ENCODE results near the gene MGST2. TPM values are rescaled to one million over a fixed set of nuclear protein-coding genes. Genes with fewer than 3 reads are reported as not detected.
A peak's percentile ranks its signal among the peaks of the same experiment; 100 is the strongest.
"Not testable (repeated sequence)": the region's sequence is repeated elsewhere in the genome, so short reads cannot be mapped to it uniquely, and the experiment has no call there.

MGST2 gene
- total RNA-seq, 6 experiments from 2014 or later = 5.0 to 11.4 (median 5.7) TPM

- not testable (repeated sequence) for H3K4me1 Mint-ChIP-seq (ENCODE audit: low read depth); H3K36me3 Mint-ChIP-seq (ENCODE audit: low read depth)
Measured at GRCh38 chr4:139698167-139698925, 32.7 kb downstream of the MGST2 start.

GRCh38 chr4:139700568-139700967 is 34.9 kb downstream of the MGST2 start:
- Mint-ChIP-seq H3K27ac (no peak overlapping the region), H3K27me3 (ENCODE audit: insufficient read depth) (peaks cover 5% of the 10 kb centered on the region; the same call in 1 of the 2 replicates), H3K36me3 (ENCODE audit: low read depth) (peaks cover 10% of the 10 kb centered on the region), H3K4me1 (ENCODE audit: low read depth) (no peaks in the 10 kb centered on the region), H3K4me3 (no peak overlapping the region), H3K9me3 (no peaks in the 10 kb centered on the region)
- TF ChIP-seq CTCF (IDR thresholded peaks at IDR 0.05) = no peak
- DNase-seq = no peak

More at GRCh38 chr4:139698167-139698925, 32.7 kb downstream of the MGST2 start:
- H3K27ac Mint-ChIP-seq; DNase-seq; H3K4me3 Mint-ChIP-seq; H3K27me3 Mint-ChIP-seq (ENCODE audit: insufficient read depth); H3K9me3 Mint-ChIP-seq: not testable (repeated sequence)
- TF ChIP-seq CTCF (IDR thresholded peaks at IDR 0.05) = peak; percentile 60

DNA sequence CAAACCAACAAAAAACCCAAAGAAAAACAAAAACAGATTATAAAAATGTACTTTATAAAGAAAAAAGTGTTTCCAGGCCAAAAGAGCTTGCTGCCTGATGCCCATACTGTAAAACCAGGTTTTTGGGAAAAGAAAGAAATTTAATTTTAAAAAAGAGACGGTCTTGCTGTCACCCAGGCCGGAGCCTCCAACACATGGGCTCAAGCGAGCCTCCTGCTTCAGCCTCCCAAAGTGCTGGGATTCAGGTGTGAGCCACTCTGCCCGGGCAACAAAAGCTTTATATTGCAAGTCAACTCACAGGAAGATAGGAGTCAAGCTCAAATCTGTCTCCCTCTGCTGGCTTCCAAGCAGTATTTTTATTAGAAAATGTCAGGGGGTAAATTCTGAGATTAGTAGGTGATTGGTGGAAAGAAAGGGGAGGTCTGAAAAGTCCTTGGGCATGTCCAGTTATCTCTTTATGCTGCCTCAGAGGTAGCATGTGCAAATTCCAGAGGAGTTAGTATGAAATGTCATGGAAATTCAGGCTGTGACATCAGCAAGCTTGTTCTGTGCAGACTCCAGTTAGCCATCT is 39.4 kb downstream of the MGST2 start:
- Mint-ChIP-seq H3K4me1 (ENCODE audit: low read depth) (no peaks in the 10 kb centered on the region; the same call in 1 of the 2 replicates), H3K9me3 (peaks cover 4% of the 10 kb centered on the region; the same call in 1 of the 2 replicates), H3K4me3 (no peak overlapping the region), H3K27me3 (ENCODE audit: insufficient read depth) (peaks cover 1% of the 10 kb centered on the region; the same call in 1 of the 2 replicates), H3K27ac (no peak overlapping the region), H3K36me3 (ENCODE audit: low read depth) (peaks cover 8% of the 10 kb centered on the region)
- peak; percentile 52 for TF ChIP-seq CTCF (IDR thresholded peaks at IDR 0.05)
- DNase-seq = peak; percentile 4

GRCh38 chr4:139709660-139710059 is 44.0 kb downstream of the MGST2 start:
- no peak for TF ChIP-seq CTCF (IDR thresholded peaks at IDR 0.05)
- Mint-ChIP-seq H3K27me3 (ENCODE audit: insufficient read depth) (peaks cover 3% of the 10 kb centered on the region; the same call in 1 of the 2 replicates), H3K36me3 (ENCODE audit: low read depth) (peaks cover 8% of the 10 kb centered on the region), H3K27ac (no peak overlapping the region), H3K4me1 (ENCODE audit: low read depth) (peaks cover 17% of the 10 kb centered on the region), H3K9me3 (peaks cover 4% of the 10 kb centered on the region; the same call in 1 of the 2 replicates), H3K4me3 (no peak overlapping the region)
- DNase-seq = no peak

GRCh38 chr4:139710073-139710472 is 44.5 kb downstream of the MGST2 start:
- no peak for DNase-seq

More at GRCh38 chr4:139710073-139710472, 44.5 kb downstream of the MGST2 start:
- peaks cover 4% of the 10 kb centered on the region; the same call in 1 of the 2 replicates for H3K9me3 Mint-ChIP-seq
- peaks cover 3% of the 10 kb centered on the region; the same call in 1 of the 2 replicates for H3K27me3 Mint-ChIP-seq (ENCODE audit: insufficient read depth)
- H3K36me3 Mint-ChIP-seq (ENCODE audit: low read depth) = peaks cover 6% of the 10 kb centered on the region
- no peak overlapping the region for H3K4me3 Mint-ChIP-seq
- TF ChIP-seq CTCF (IDR thresholded peaks at IDR 0.05) = no peak
- H3K27ac Mint-ChIP-seq = no peak overlapping the region
- H3K4me1 Mint-ChIP-seq (ENCODE audit: low read depth) = peaks cover 17% of the 10 kb centered on the region
